Stimulated activated CD4-positive, alpha-beta T cell treated with anti-CD3 and anti-CD28 coated beads, Interleukin-1b, Interleukin-23, amount 100 ng/mL, for 24 hours (primary cell): ENCODE measurements around the gene EHD3.
"Not testable (repeated sequence)": the region's sequence is repeated elsewhere in the genome, so short reads cannot be mapped to it uniquely, and the experiment has no call there.

Source experiments
- DNase-seq, 4 experiments: peaks; one replicate each; pipeline ENCODE4 v3.0.0-alpha.2; 2020; ENCODE audit warnings: low read depth in 4 of 4, low spot score in 1 of 4

EHD3 gene

DNA sequence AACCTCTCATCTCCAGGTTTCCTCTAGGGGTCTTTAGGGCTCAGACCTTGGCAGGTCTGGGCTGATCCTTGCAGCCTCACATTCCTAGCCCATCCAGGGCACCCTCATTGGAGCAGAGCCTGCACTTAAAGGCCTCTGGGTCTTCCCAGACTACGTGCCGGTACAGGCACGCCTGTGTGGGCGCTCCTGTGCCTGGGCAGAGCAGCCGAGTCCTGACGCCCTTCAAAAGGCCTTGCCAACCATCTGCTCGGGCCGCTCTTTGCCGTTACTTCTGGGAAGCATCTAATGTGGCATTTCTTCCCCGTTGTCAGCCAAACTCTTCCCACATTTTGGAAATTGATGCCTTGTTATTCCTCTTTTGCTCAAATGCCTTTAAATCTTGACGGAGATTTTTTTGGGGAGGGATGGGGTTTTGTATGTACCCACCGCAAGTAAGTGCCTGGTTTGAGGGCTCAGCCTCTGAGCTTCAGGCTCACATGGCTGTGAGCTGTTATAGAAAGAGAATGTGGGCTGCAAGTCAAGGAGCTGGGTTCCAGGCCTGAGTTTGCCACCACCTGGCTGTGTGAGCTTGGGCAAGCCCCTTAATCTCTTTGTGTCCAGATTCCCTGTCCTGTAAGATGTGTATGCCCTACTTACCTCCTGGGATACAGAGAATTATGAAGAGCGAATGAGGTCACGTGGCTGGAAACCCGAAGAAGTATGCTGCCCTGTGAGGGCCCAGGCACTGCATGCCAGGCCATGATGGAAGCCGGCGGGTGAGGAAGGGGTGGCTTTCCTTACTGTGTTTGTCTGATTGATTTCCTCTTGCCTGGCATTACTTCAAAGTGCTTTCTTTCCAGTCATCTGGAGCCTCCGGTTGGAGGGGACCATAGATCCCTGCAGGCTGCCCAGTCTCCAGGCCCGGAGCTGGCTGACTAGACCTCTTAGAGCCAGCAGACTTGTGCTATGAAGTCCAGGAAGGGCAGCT, 20.6 kb downstream of the EHD3 start:
- no peak for DNase-seq

DNA sequence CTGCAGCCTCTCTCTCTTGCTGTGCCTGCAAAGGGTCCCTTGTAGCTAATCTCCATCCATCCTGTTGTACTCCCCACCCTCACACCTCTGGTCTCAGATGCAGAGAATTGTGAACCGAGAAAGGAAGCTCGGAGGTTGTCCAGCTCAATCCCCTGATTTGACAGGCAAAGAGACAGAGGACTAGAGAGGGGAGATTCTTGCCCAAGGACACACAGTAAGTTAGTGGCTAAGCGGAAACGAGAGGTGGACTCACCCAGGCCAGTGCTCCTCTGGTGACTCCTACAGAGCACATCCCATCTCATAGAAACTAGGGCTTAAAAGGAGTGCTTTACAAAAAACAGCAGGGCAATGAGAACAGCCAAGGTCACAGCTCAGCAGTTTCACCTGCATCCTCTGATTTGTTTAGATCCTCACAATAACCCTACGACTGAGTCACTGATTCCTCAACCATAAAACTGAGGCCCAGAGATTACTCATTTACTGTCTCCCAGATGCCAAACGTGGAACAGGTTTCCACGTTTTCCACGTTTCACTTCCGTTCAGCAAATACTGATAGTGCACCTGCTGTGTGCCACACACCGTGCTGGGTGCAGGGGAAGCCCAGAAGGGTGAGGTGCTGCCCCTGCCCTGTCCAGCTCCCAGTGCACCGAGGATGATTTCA, 22.1 kb downstream of the EHD3 start:
- no peak for DNase-seq

DNA sequence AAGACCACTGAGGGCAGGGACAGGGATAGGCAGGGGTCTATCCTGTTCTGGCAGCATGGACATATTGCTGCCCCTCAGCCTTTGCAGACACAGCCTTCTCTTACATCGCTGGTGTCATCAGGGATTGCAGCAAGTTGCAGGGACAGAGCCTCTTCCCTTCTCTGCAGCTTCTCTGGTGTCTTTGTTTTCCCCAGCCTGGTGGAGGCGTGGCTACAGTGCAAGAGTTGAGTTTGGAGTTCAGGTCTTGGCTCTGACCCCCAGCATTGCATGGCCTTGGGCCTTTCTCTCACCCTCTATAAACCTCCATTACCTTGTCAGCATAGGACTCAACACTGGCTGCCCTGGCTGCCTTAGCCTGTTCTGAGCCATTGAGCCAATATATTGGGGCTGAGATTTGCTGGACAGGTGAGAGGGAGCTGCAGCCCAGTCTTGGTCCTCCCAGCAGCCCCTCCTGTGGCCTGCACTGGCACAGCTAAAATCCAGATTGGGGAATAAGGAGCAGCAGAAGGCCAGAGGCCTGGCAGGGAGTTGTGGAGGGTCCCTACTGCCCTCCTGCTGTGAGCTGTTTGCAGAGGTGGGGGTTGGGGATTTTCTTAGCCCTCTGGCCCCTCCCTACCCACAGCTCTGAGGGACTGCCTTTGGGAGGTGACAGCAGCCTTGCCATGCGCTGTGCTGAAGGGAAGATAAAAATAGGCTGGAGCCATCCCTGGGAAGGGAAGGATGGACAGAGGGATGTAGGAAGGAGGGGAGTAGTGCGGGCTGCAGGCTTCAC, 22.8 kb downstream of the EHD3 start:
- DNase-seq: no peak

- DNase-seq: no peak
These were observed 24.4 kb downstream of the EHD3 start for GRCh38 chr2:31258351-31258750.

DNA sequence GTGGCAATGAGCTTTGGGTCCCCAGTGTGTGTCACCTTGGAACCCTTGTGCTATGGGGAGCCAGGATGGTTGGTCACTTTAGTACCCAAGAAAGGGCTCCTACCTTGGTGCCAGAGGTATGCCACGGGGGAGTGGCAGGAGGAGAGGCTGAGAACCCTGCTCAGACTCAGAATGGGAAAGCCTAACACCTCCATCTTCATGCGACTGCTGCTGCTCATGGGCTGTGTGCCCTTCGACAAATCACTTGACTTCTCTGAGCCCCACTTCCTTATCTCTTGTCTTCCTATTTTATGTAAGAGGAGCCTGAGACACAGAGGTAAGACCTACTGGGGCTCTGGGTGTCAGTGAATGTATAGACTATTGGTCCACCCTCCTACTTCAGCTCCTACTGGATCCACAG, 25.1 kb downstream of the EHD3 start:
- no peak for DNase-seq

GRCh38 chr2:31260870-31261269, 26.9 kb downstream of the EHD3 start:
- DNase-seq: no peak

GRCh38 chr2:31263636-31264190, 29.8 kb downstream of the EHD3 start:
- DNase-seq: no peak

DNA sequence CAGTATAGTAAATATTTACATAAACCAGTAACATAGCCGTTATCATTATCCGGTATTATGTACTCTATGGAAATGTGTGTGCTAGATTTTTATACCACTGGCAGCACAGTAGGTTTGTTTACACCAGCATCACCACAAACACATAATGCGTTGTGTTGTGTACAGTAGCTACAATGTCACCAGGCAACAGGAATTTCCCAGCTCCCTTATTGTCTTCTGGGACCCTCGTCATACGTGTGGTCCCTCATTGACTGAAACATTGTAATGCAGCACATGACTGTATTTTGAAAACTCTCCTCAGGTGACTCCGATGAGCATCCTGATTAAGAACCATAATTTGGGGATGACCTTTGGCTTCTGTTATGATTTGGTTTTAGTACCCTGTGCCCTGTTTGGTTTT, 31.3 kb downstream of the EHD3 start:
- DNase-seq: no peak

DNA sequence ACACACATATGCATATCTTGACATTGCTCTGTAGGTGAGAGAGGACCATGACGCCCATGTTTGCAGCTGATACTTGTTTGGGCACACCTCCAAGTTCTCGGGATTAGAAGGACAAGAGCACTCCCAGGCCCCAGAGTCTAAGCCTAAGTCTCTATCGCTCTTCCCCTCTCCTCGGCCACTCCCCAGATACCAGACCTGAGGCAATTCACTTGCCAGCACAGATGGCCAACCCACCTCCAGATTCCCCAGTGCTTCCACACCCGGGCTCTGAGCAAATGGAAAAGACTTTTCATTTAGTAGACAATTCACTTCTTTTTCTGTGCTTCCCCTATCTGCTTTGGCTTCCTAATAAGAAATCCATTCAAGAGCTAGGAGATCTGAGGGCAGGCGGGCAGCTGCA, 32.9 kb downstream of the EHD3 start:
- no peak for DNase-seq

DNA sequence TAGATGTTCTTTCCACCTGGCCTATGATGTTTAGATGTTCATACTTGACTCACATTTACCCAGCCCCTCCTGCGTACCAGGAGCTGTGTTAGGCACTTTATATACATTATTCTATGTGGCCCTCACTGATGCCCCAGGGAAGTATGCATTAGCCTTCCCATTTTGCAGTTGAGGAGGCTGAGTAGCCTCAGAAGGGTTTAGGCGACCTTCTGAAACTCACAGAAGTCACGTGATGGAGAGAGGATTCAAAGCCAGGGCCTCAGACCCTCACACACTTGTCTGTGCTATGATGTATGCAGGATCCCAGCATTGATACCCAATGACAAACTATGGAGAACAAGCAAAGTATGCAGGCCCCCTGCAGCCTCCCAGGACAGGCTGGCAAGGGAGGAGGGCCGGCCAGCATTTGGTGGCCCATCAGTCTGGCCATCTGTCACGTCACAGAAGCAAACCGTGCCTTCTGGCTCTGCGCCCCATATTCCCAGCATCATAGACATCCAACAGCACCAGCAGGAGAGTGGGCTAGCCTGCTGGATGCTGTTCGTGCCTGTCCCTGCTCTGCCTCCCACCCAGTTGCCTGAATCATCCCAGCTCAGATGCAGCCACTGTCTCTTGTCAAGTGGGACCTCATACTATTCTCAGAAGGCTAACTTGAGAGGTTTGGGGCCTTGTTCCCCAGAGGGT, 33.6 kb downstream of the EHD3 start:
- DNase-seq: no peak

DNA sequence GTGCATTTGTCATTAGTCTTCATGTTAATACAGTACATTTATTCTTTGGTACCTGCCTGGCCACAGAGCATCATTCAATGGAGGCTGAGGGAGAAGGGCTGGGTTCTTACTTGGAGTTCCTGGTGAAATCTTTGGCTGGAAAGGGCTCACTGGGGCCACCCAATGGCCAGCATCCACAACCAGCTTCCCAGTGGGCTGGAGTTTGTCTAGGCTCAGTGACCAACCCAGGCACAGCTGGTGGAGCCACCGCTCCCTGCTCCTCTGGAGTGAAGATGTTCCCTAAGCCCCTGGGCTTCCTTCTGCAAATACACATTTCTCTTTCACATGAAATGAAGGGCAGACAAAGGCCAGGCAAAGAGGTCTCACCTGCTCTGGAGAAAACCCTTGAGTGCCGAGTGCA, 34.4 kb downstream of the EHD3 start:
- DNase-seq: no peak

- DNase-seq: no peak
These were observed 35.1 kb downstream of the EHD3 start for GRCh38 chr2:31269087-31269486.

DNA sequence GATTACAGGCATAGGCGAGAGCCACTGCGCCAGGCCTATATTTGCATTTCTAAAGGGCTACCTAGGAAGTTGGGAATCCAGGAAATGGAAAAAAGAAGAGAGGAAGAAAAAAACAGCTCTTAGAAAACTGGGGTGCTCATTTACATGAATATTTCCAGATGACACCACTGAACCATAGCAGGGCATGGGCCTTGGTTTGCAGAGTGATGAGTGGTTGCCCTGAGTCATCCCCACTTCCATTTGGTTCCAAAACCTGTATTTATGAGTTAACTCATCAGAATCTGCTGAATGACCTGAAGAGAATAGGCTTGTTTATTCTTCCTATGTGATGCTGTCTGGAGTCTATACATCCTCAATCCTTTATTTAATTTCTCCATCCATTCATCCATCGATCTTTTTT, 36.2 kb downstream of the EHD3 start:
- DNase-seq: no peak

DNA sequence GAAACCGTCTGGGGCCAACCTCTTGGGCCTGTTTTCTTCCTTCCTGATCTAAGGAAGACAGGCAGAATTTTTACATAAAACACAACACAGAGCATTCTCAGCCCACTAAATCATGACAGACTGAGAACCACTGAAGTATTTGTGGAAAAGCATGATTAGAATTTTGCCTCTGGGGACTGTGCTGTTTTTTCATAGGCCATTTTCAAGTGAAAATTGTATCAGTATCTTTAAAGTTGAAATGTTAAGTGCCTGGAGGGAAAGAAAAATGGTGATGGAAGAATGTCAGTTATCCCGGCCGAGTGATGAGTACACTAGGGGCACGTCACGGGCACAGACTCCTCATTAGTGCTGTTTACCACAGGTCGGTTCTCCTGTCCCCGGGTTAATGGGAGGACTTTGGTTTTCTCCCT, 36.9 kb downstream of the EHD3 start:
- no peak for DNase-seq

GRCh38 chr2:31271851-31272267, 37.9 kb downstream of the EHD3 start:
- no peak for DNase-seq

DNA sequence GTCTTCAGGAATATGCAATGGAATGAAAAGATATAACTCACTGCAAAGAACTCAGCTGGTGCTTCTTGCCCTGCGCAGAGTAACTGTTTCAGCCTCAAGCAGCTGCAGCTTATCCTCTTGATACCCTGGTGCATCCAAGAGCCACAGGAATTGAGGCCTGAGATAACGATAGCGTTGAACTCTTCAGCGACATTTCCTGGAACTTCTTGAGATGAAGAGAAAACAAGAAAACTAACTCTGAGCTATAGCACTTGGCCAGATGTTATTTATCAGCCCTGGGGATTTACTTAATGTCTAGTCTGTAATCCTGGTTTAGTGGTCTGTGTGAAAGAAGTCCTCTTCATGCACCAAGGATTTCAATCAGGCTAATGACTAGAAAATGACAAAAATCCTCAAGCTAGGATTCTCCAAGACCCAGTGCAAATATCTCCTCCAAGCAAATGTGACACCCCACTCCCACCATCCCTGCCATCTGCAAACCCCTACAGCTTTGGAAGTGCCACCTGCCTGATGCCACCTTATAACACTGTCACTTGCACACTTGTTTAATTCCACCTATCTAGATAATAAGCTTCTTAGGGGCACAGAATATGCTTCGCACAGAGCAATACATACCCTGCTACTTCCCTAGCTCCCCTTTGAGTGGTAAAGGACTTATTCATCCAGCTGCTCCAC, 40.6 kb downstream of the EHD3 start:
- no peak for DNase-seq

DNA sequence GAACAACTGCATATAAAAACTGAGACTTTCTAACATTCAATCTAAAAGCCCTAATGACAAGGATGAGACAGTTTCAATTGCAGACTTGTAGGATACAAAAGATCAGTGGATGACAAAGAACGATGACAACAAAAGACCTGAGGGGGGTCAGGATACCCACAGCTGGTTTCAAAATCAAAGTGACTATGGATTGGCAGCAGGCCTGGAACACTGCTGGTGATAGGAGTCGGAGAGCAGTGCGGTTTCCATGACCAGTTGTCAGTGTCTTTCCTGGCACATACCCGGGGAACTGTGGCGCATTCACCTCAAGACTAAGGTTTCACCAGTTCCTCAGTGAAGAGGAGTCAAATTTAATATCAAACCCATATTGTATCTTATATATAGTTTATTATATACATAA, 42.0 kb downstream of the EHD3 start:
- no peak for DNase-seq

DNA sequence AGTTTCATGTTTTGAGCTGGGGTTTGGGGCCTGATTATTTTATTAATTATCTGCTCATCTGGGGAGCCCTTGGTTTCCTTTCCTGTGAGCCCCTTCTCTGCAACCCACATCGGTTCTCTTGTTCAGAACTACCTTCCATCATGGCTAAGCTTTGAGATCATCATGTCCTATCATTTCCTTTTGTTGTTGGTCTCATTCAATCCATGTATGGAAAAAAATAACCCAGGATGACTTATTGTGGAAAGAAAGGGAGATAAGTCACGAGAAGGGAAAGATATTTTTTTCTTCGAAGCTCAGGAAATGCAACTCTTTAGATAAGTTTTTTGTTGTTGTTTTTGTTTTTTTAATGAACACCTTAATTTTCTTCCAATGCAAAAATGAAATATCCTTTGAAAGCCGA, 43.7 kb downstream of the EHD3 start:
- no peak for DNase-seq

GRCh38 chr2:31282634-31283033, 48.7 kb downstream of the EHD3 start:
- no peak for DNase-seq

DNA sequence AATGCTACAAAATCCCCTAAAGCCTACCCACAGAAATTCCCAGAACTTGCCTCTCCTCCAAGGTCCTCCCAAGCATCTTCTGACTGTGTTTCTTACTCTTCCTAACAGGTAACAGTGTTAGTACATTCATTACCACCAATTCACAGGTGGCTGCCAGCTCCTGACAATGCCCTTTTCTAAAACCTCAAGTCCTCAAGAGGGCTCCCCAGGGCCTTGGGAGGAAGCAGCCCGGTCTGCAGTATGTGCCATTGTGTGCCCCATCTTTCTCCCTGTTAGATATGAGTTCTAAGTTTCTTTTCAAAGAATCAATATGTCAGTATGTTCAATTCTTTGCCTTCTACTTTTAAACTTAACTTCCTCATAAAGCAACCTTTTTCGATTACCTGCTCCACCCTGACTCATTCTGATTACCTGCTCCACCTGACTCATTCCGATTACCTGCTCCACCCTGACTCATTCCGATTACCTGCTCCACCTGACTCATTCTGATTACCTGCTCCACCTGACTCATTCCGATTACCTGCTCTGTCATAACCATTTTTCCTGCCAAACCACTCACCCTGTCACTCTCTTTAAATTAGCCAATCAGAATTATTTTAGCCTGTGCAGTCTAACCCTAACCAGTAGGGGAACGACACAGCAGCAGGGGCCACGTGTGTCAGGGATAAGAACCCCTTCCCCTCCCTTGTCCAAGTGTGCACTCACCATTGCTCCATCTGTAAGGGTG, 49.4 kb downstream of the EHD3 start:
- not testable (repeated sequence) for DNase-seq
